SK-N-SH (cell line): ENCODE results near the gene DENND1A. TPM values are rescaled to one million over a fixed set of nuclear protein-coding genes. Genes with fewer than 3 reads are reported as not detected.

Source experiments
- CTCF ChIA-PET: fragments of 300-600, 350-600 bp; formaldehyde crosslinking; extraction: SDS; loops from one replicate; lab custom pipeline; 2021; lab: Yijun Ruan, JAX
- POLR2A ChIA-PET: fragments of 350-600 bp; sonication (Branson Sonifier 250); formaldehyde crosslinking; extraction: SDS; loops from one replicate; lab custom pipeline; 2020; ENCODE audit warnings: antibody characterized with exemption, inconsistent platforms; lab: Yijun Ruan, JAX
- DNase-seq: peaks from one replicate; pipeline ENCODE4 v3.0.0; 2012
- H2AFZ ChIP-seq: fragments of 200-600 bp; sonication (generic); 2 replicates; pipeline ENCODE4 v1.8.1; 2016; ENCODE audit warnings: antibody characterized with exemption, mild to moderate bottlenecking, low read depth
- H3F3A ChIP-seq: fragments of 200-600 bp; sonication (generic); replicated peaks from 2 replicates; pipeline ENCODE3; 2016; ENCODE audit warnings: antibody characterized with exemption, mild to moderate bottlenecking; ENCODE audit not compliant: insufficient read depth
- H3K27ac ChIP-seq, 2 experiments: fragments of 200-500 bp in 1 of 2; fragments of 200-600 bp in 1 of 2; sonication (Bioruptor generic) in 1 of 2; sonication (generic), shearing (Covaris generic) in 1 of 2; 2 replicates each; pipeline versions ENCODE4 v1.5.1 to v1.6.1; 2014 to 2016; ENCODE audit warnings: low read depth in 2 of 2, inconsistent platforms in 1 of 2, low read length in 1 of 2, mild to moderate bottlenecking in 1 of 2, mixed read lengths in 1 of 2
- H3K27me3 ChIP-seq: fragments of 200-600 bp; sonication (generic), shearing (Covaris generic); 2 replicates; pipeline ENCODE4 v1.6.1; 2016; ENCODE audit warnings: mixed run types; ENCODE audit not compliant: insufficient read depth
- H3K36me3 ChIP-seq, 2 experiments: fragments of 200-500 bp in 1 of 2; fragments of 200-600 bp in 1 of 2; sonication (Bioruptor generic) in 1 of 2; sonication (generic) in 1 of 2; replicated peaks in 1 of 2; 2 replicates each; pipeline versions ENCODE3 to v1.5.1; 2014 to 2016; ENCODE audit warnings: low read length in 1 of 2, mild to moderate bottlenecking in 1 of 2; ENCODE audit not compliant: insufficient read depth in 2 of 2, control insufficient read depth in 1 of 2
- H3K4me1 ChIP-seq, 2 experiments: fragments of 200-500 bp in 1 of 2; fragments of 200-600 bp in 1 of 2; sonication (Bioruptor generic) in 1 of 2; sonication (generic), shearing (Covaris generic) in 1 of 2; 2 replicates each; pipeline versions ENCODE4 v1.5.1 to v1.6.1; 2014 to 2016; ENCODE audit warnings: low read depth in 1 of 2, low read length in 1 of 2, mixed run types in 1 of 2; ENCODE audit not compliant: insufficient read depth in 2 of 2, control insufficient read depth in 1 of 2
- H3K4me2 ChIP-seq: fragments of 200-600 bp; sonication (generic), shearing (Covaris generic); 2 replicates; pipeline ENCODE4 v1.6.1; 2017; ENCODE audit warnings: mixed run types
- H3K4me3 ChIP-seq, 2 experiments: fragments of 200-500 bp in 1 of 2; fragments of 200-600 bp in 1 of 2; sonication (Bioruptor generic) in 1 of 2; sonication (generic), shearing (Covaris generic) in 1 of 2; 2 replicates each; pipeline versions ENCODE4 v1.5.1 to v1.8.1; 2014 to 2016; ENCODE audit warnings: low read depth in 2 of 2, inconsistent platforms in 1 of 2, low read length in 1 of 2, mild to moderate bottlenecking in 1 of 2, mixed read lengths in 1 of 2, moderate library complexity in 1 of 2
- H3K79me2 ChIP-seq: fragments of 200-600 bp; sonication (generic); 2 replicates; pipeline ENCODE4 v1.8.1; 2017; ENCODE audit warnings: mild to moderate bottlenecking; ENCODE audit not compliant: insufficient read depth
- H3K9ac ChIP-seq: fragments of 200-600 bp; sonication (generic); 2 replicates; pipeline ENCODE4 v1.6.1; 2017; ENCODE audit warnings: mixed run types
- H3K9me2 ChIP-seq: fragments of 200-600 bp; sonication (generic); 2 replicates; pipeline ENCODE4 v1.6.1; 2017; ENCODE audit warnings: mixed run types
- H3K9me3 ChIP-seq: fragments of 200-600 bp; sonication (generic); 2 replicates; pipeline ENCODE4 v1.6.1; 2017; ENCODE audit warnings: mixed run types, mild to moderate bottlenecking, moderate library complexity
- H4K20me1 ChIP-seq: fragments of 200-600 bp; sonication (generic); 2 replicates; pipeline ENCODE4 v1.6.1; 2017; ENCODE audit warnings: mild to moderate bottlenecking, mixed run types; ENCODE audit not compliant: insufficient read depth
- CHD2 ChIP-seq: fragments of 150-350 bp; IDR thresholded peaks from 2 replicates; pipeline ENCODE4 v1.6.1; 2018; ENCODE audit warnings: low read length; ENCODE audit not compliant: partially characterized antibody
- CTCF ChIP-seq: fragments of 200-600 bp; sonication (generic); IDR thresholded peaks from 2 replicates; pipeline ENCODE4 v1.6.1; 2017; ENCODE audit warnings: antibody characterized with exemption, mild to moderate bottlenecking, moderate library complexity
- IRF3 ChIP-seq: fragments of 150-350 bp; IDR thresholded peaks from 2 replicates; pipeline ENCODE4 v1.6.1; 2016; ENCODE audit warnings: mild to moderate bottlenecking, low read depth, low read length
- MAX ChIP-seq: IDR thresholded peaks from 2 replicates; pipeline ENCODE4 v1.4.0; 2012; ENCODE audit warnings: low read depth
- NFIC ChIP-seq: IDR thresholded peaks from 2 replicates; pipeline ENCODE4 v1.4.0; 2012; ENCODE audit warnings: borderline replicate concordance
- PBX3 ChIP-seq: IDR thresholded peaks from 2 replicates; pipeline ENCODE4; 2012
- POLR2AphosphoS5 ChIP-seq: IDR thresholded peaks from 2 replicates; pipeline ENCODE4 v1.6.1; 2012; ENCODE audit warnings: low read depth, low read length
- REST ChIP-seq: IDR thresholded peaks from 2 replicates; pipeline ENCODE4 v1.6.1; 2012; ENCODE audit warnings: mild to moderate bottlenecking, low read depth, low read length, moderate library complexity
- SIN3A ChIP-seq: IDR thresholded peaks from 2 replicates; pipeline ENCODE4 v1.6.1; 2012; ENCODE audit warnings: low read depth, mild to moderate bottlenecking, low read length, moderate library complexity, borderline replicate concordance
- TEAD4 ChIP-seq: IDR thresholded peaks from 2 replicates; pipeline ENCODE4 v1.4.0; 2012; ENCODE audit warnings: mild to moderate bottlenecking, borderline replicate concordance; ENCODE audit not compliant: insufficient read depth
- USF1 ChIP-seq: IDR thresholded peaks from 2 replicates; pipeline ENCODE4 v1.4.0; 2012; ENCODE audit warnings: low read depth, borderline replicate concordance
- YY1 ChIP-seq: IDR thresholded peaks from 2 replicates; pipeline ENCODE4 v1.4.0; 2012; ENCODE audit warnings: low read depth, mild to moderate bottlenecking
- ZBTB33 ChIP-seq: IDR thresholded peaks from 2 replicates; pipeline ENCODE4 v1.4.0; 2012; ENCODE audit warnings: low read depth, borderline replicate concordance
- WGBS: methylation state at CpG from one replicate; pipeline ENCODE4 v1.1.6; 2017; ENCODE audit warnings: low lambda C conversion rate; 5-methylcytosine and 5-hydroxymethylcytosine counted together
- polyA plus RNA-seq, 3 experiments: library from polyadenylated mRNA; depleted of rRNA; stranded (reverse); fragments of >200 nt; gene quantifications; 2 replicates each; pipeline ENCODE4 v1.2.3, GENCODE V29; 2012

The DENND1A gene
- polyA plus RNA-seq, 1 of the 3 experiments (the other 2 are of a cell fraction), result 25.4 TPM

GRCh38 chr9:123524866-123525265 lies 405.1 kb downstream of the DENND1A start:
- WGBS, result 94% methylated on average over 6 of the region's 6 CpGs
- H3K36me3 ChIP-seq, result no peaks in the 10 kb centered on the region
- H3K79me2 ChIP-seq, result no peaks in the 10 kb centered on the region
- no peaks in the 10 kb centered on the region for H3F3A ChIP-seq
- ChIA-PET CTCF (no interaction called here), POLR2A (no interaction called here)
- no peak overlapping the region for H3K4me3 ChIP-seq
- H2AFZ ChIP-seq, result no peak overlapping the region
- H4K20me1 ChIP-seq, result no peaks in the 10 kb centered on the region
- H3K4me1 ChIP-seq, result no peaks in the 10 kb centered on the region; a peak in 1 of 4 replicates
- H3K4me2 ChIP-seq, result no peak overlapping the region
- DNase-seq, result no peak
- H3K9ac ChIP-seq, result no peak overlapping the region
- 0 out of 2 replicates have a peak, but pooled peaks cover 2% of the 10 kb centered on the region for H3K9me3 ChIP-seq
- H3K27me3 ChIP-seq, result no peaks in the 10 kb centered on the region
- no peak overlapping the region for H3K27ac ChIP-seq
- no peaks in the 10 kb centered on the region for H3K9me2 ChIP-seq
- TF ChIP-seq TEAD4, result no peak

- Histone ChIP-seq H3K36me3 (no peaks in the 10 kb centered on the region), H3K4me2 (no peak overlapping the region), H3K9me2 (no peaks in the 10 kb centered on the region), H3K79me2 (no peaks in the 10 kb centered on the region), H3K9ac (no peak overlapping the region), H3K4me1 (no peaks in the 10 kb centered on the region; a peak in 1 of 4 replicates), H3K9me3 (no peaks in the 10 kb centered on the region), H4K20me1 (no peaks in the 10 kb centered on the region), H3K4me3 (no peak overlapping the region), H2AFZ (no peak overlapping the region), H3K27me3 (no peaks in the 10 kb centered on the region), H3F3A (no peaks in the 10 kb centered on the region), H3K27ac (no peak overlapping the region)
- ChIA-PET POLR2A (no interaction called here), CTCF (interaction anchor here (1.0 to 1.1 kb wide), 3 partner anchors 17 to 517 kb away, joined by 3 to 4 read pairs (median 3); no protein-coding TSS in a partner anchor)
- TF ChIP-seq REST (no peak), POLR2AphosphoS5 (no peak), MAX (no peak), YY1 (no peak), PBX3 (no peak), ZBTB33 (no peak), USF1 (no peak), CTCF (no peak), NFIC (no peak), CHD2 (no peak), IRF3 (no peak), SIN3A (no peak)
- no peak for DNase-seq
- 100% methylated on average over 2 of the region's 2 CpGs for WGBS
Observed at GRCh38 chr9:123523845-123524244, 406.1 kb downstream of the DENND1A start.
